Trophoblast cell (in vitro differentiated cells and primary cell): ENCODE results near the gene PPP6R2.

Source experiments
- DNase-seq, 2 donors: peaks; one replicate each; pipeline ENCODE4 v3.0.0-alpha.2; 2016
- H2AFZ ChIP-seq: 2 replicates; pipeline ENCODE4 v1.6.1; 2013; ENCODE audit warnings: low read length, moderate library complexity, mild to moderate bottlenecking; ENCODE audit not compliant: insufficient read depth, poor library complexity
- H2AK5ac ChIP-seq: 2 replicates; pipeline ENCODE4 v1.6.1; 2013; ENCODE audit warnings: mild to moderate bottlenecking, low read length
- H2BK120ac ChIP-seq: 2 replicates; pipeline ENCODE4 v1.6.1; 2013; ENCODE audit warnings: low read length, mild to moderate bottlenecking, moderate library complexity; ENCODE audit not compliant: insufficient read depth, poor library complexity
- H2BK12ac ChIP-seq: 2 replicates; pipeline ENCODE4 v1.6.1; 2013; ENCODE audit warnings: mild to moderate bottlenecking, low read length, moderate library complexity
- H2BK5ac ChIP-seq: 2 replicates; pipeline ENCODE4 v1.6.1; 2013; ENCODE audit warnings: low read length, low read depth, moderate library complexity, mild to moderate bottlenecking; ENCODE audit not compliant: poor library complexity
- H3K14ac ChIP-seq: 2 replicates; pipeline ENCODE4 v1.6.1; 2013; ENCODE audit warnings: mild to moderate bottlenecking, low read length
- H3K18ac ChIP-seq: 2 replicates; pipeline ENCODE4 v1.6.1; 2013; ENCODE audit warnings: mild to moderate bottlenecking, low read length
- H3K23ac ChIP-seq: 2 replicates; pipeline ENCODE4 v1.6.1; 2013; ENCODE audit warnings: low read length
- H3K27ac ChIP-seq: 2 replicates; pipeline ENCODE4 v1.5.1; 2013; ENCODE audit warnings: low read depth, mild to moderate bottlenecking, inconsistent platforms, low read length, moderate library complexity
- H3K27me3 ChIP-seq: 2 replicates; pipeline ENCODE4 v1.6.1; 2013; ENCODE audit warnings: inconsistent platforms, mild to moderate bottlenecking, low read length, moderate library complexity; ENCODE audit not compliant: insufficient read depth
- H3K36me3 ChIP-seq, 2 experiments: 1 replicate in 1 of 2; 2 replicates in 1 of 2; pipeline ENCODE4 v1.6.1; 2013; ENCODE audit warnings: low read length in 2 of 2, mild to moderate bottlenecking in 2 of 2, moderate library complexity in 1 of 2; ENCODE audit not compliant: insufficient read depth in 2 of 2, control insufficient read depth in 1 of 2
- H3K4ac ChIP-seq: 2 replicates; pipeline ENCODE4 v1.6.1; 2013; ENCODE audit warnings: low read depth, mild to moderate bottlenecking, low read length, moderate library complexity
- H3K4me1 ChIP-seq, 2 experiments: 1 replicate in 1 of 2; 2 replicates in 1 of 2; pipeline ENCODE4 v1.6.1; 2013; ENCODE audit warnings: low read length in 2 of 2, mild to moderate bottlenecking in 2 of 2, moderate library complexity in 1 of 2; ENCODE audit not compliant: insufficient read depth in 2 of 2, control insufficient read depth in 1 of 2
- H3K4me2 ChIP-seq: 2 replicates; pipeline ENCODE4 v1.6.1; 2013; ENCODE audit warnings: inconsistent platforms, mild to moderate bottlenecking, low read length, moderate library complexity
- H3K4me3 ChIP-seq: 2 replicates; pipeline ENCODE4 v1.5.1; 2013; ENCODE audit warnings: mild to moderate bottlenecking, low read depth, low read length, inconsistent platforms
- H3K79me1 ChIP-seq: one replicate; pipeline ENCODE4 v1.6.1; 2013; ENCODE audit warnings: low read length
- H3K79me2 ChIP-seq: 2 replicates; pipeline ENCODE4 v1.6.1; 2013; ENCODE audit warnings: low read length, mild to moderate bottlenecking; ENCODE audit not compliant: control insufficient read depth, insufficient read depth, poor library complexity
- H3K9ac ChIP-seq: 2 replicates; pipeline ENCODE4 v1.6.1; 2013; ENCODE audit warnings: mild to moderate bottlenecking, low read length
- H3K9me3 ChIP-seq: 2 replicates; pipeline ENCODE4 v1.6.1; 2013; ENCODE audit warnings: low read depth, mild to moderate bottlenecking, control low read depth, inconsistent platforms, low read length; ENCODE audit not compliant: insufficient read depth
- H4K12ac ChIP-seq: 2 replicates; pipeline ENCODE4 v1.6.1; 2013; ENCODE audit warnings: low read depth, mild to moderate bottlenecking, low read length, moderate library complexity
- H4K8ac ChIP-seq: 2 replicates; pipeline ENCODE4 v1.6.1; 2013; ENCODE audit warnings: low read depth, mild to moderate bottlenecking, low read length, moderate library complexity
- H4K91ac ChIP-seq: one replicate; pipeline ENCODE4 v1.6.1; 2013; ENCODE audit warnings: low read depth, mild to moderate bottlenecking, low read length, moderate library complexity
- WGBS: extraction: QIAGEN DNeasy Blood & Tissue Kit; methylation state at CpG from one replicate; pipeline ENCODE4 v1.1.7; 2013; ENCODE audit warnings: missing lambda C conversion rate; ENCODE audit not compliant: insufficient read length, insufficient coverage; ENCODE audit errors: extremely low coverage; 5-methylcytosine and 5-hydroxymethylcytosine counted together

Gene PPP6R2

GRCh38 chr22:50447576-50448551, 104.7 kb downstream of the PPP6R2 start:
- Histone ChIP-seq H3K4me3 (no peak overlapping the region), H3K79me2 (no peaks in the 10 kb centered on the region), H3K27ac (no peak overlapping the region), H3K9me3 (no peaks in the 10 kb centered on the region), H4K91ac (no peak overlapping the region), H3K4me2 (no peak overlapping the region), H2BK5ac (no peak overlapping the region), H3K23ac (no peak overlapping the region), H2BK12ac (no peak overlapping the region), H3K4ac (no peak overlapping the region), H3K9ac (no peak overlapping the region), H3K36me3 (peaks cover 55 to 59% of the 10 kb centered on the region in 2 experiments), H3K27me3 (no peaks in the 10 kb centered on the region), H4K12ac (no peak overlapping the region), H2AFZ (no peak overlapping the region), H4K8ac (no peak overlapping the region), H3K79me1 (no peaks in the 10 kb centered on the region), H3K14ac (no peak overlapping the region), H3K4me1 (no peaks in the 10 kb centered on the region), H2AK5ac (no peak overlapping the region), H3K18ac (no peak overlapping the region), H2BK120ac (no peak overlapping the region)
- no CpG with 5 or more reads among the region's 27 CpGs for WGBS
- no peak for DNase-seq

DNA sequence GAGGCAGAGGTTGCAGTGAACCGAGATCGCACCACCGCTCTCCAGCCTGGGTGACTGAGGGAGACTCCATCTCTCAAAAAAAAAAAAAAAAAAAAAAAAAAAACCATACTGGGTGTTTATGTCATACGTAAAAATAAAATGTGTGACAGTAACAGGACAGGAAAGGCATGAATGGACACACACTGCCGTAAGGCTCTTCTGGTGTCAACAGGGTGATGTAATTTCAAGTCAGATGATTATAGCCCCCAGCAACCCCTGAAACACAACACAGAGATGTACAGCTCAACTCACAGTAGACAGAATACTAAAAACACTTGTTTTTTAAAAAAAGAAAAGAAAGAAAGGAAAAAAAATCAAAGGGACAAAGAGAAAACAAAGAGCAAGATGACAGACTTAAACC, 109.5 kb downstream of the PPP6R2 start:
- Histone ChIP-seq H4K91ac (no peak overlapping the region), H3K4ac (no peak overlapping the region), H2AFZ (no peak overlapping the region), H3K4me2 (no peak overlapping the region), H2BK12ac (no peak overlapping the region), H3K79me1 (no peaks in the 10 kb centered on the region), H4K8ac (no peak overlapping the region), H3K79me2 (no peaks in the 10 kb centered on the region), H4K12ac (no peak overlapping the region), H3K23ac (no peak overlapping the region), H3K27ac (no peak overlapping the region), H3K9ac (no peak overlapping the region), H3K9me3 (peaks cover 2% of the 10 kb centered on the region), H3K36me3 (peaks cover 57 to 59% of the 10 kb centered on the region in 2 experiments), H3K27me3 (no peaks in the 10 kb centered on the region), H3K14ac (no peak overlapping the region), H3K18ac (no peak overlapping the region), H3K4me3 (no peak overlapping the region), H2BK5ac (no peak overlapping the region), H2AK5ac (no peak overlapping the region), H2BK120ac (no peak overlapping the region), H3K4me1 (no peaks in the 10 kb centered on the region)
- WGBS = no CpG with 5 or more reads among the region's 5 CpGs
- no peak for DNase-seq

DNA sequence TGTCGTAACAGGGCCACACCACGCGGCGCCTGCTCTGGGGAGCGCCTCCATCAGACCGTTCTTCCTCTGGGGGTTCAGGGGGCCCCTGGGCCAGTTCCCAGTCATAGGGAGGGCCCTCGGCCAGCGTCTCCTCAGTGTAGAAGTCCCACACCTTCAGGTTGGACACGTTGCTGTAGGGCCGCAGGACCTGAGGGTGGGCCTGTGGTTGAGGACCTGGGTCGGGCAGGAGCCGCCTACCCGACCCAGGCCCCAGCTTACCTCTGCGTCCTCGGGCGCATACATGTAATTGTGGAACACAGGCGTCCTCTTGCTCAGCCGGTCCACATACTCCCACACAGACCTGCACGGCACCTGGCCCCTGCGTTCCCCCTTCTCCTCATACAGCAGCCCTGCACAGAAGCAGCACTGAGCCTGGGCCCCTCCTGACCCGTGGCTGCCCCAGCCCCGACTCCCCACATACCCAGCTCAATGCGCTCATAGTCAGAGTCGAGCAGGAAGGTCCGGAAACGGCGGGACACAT, 111.5 kb downstream of the PPP6R2 start:
- Histone ChIP-seq H4K12ac (no peak overlapping the region), H4K91ac (no peak overlapping the region), H3K79me2 (no peaks in the 10 kb centered on the region), H3K4me3 (no peak overlapping the region), H2AK5ac (no peak overlapping the region), H3K9me3 (peaks cover 2% of the 10 kb centered on the region), H3K23ac (no peak overlapping the region), H3K9ac (no peak overlapping the region), H3K79me1 (no peaks in the 10 kb centered on the region), H3K18ac (no peak overlapping the region), H3K4ac (no peak overlapping the region), H3K36me3 (peaks cover 60 to 63% of the 10 kb centered on the region in 2 experiments), H3K14ac (no peak overlapping the region), H2AFZ (no peak overlapping the region), H2BK120ac (no peak overlapping the region), H3K4me2 (no peak overlapping the region), H3K27ac (no peak overlapping the region), H2BK12ac (no peak overlapping the region), H3K4me1 (no peaks in the 10 kb centered on the region), H4K8ac (no peak overlapping the region), H2BK5ac (no peak overlapping the region), H3K27me3 (no peaks in the 10 kb centered on the region)
- DNase-seq = no peak
- no CpG with 5 or more reads among the region's 27 CpGs for WGBS

DNA sequence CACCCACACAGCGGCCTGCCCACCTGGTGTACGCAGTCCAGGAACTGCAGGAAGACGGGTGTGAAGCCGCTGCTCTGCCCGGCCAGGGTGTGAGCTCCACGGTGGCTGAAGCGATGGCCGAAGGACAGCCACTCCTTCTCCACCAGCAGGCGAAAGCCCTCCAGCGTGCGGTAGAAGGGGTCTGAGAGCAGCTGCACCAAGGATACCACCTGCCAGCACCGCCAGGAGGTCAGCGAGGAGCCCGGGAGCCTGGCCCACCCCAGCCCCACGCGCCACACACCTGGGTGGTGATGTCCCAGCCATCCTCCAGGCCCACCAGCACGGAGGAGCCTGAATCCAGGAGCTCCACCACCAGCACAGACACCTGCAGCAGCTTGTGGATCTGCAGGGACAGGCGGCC, 112.1 kb downstream of the PPP6R2 start:
- no CpG with 5 or more reads among the region's 18 CpGs for WGBS

More for the DNA sequence above, 112.1 kb downstream of the PPP6R2 start:
- H3K14ac ChIP-seq = no peak overlapping the region
- H2BK12ac ChIP-seq = no peak overlapping the region
- no peak overlapping the region for H3K27ac ChIP-seq
- H4K12ac ChIP-seq = no peak overlapping the region
- peak overlapping the region; percentile 11 for H3K4me3 ChIP-seq
- no peaks in the 10 kb centered on the region for H3K4me1 ChIP-seq
- H3K4ac ChIP-seq = no peak overlapping the region
- no peak overlapping the region for H2AK5ac ChIP-seq
- no peaks in the 10 kb centered on the region for H3K27me3 ChIP-seq
- no peak overlapping the region for H3K4me2 ChIP-seq
- H2BK120ac ChIP-seq = no peak overlapping the region
- peaks cover 65 to 66% of the 10 kb centered on the region in 2 experiments for H3K36me3 ChIP-seq
- peaks cover 2% of the 10 kb centered on the region for H3K9me3 ChIP-seq
- H4K8ac ChIP-seq = no peak overlapping the region
- H3K9ac ChIP-seq = no peak overlapping the region
- no peak overlapping the region for H4K91ac ChIP-seq
- H2BK5ac ChIP-seq = no peak overlapping the region
- H3K18ac ChIP-seq = no peak overlapping the region
- H3K23ac ChIP-seq = no peak overlapping the region
- DNase-seq = no peak
- H2AFZ ChIP-seq = peak overlapping the region; percentile 18
- no peaks in the 10 kb centered on the region for H3K79me2 ChIP-seq
- no peaks in the 10 kb centered on the region for H3K79me1 ChIP-seq
